Fibroblast of villous mesenchyme (primary cell): ENCODE data around the gene TNNC1. TPM values are rescaled to one million over a fixed set of nuclear protein-coding genes. Genes with fewer than 3 reads are reported as not detected.
A peak's percentile ranks its signal among the peaks of the same experiment; 100 is the strongest.

Source experiments
- DNase-seq: peaks from one replicate; pipeline ENCODE4 v3.0.0-alpha.2; 2010; ENCODE audit warnings: low read depth
- H3K4me3 ChIP-seq: 2 replicates; pipeline ENCODE4 v1.5.1; 2011; ENCODE audit warnings: low read depth, mild to moderate bottlenecking, low read length
- CTCF ChIP-seq: IDR thresholded peaks from 2 replicates; pipeline ENCODE4 v1.5.1; 2012; ENCODE audit warnings: low read depth, mild to moderate bottlenecking, low read length; ENCODE audit not compliant: insufficient read depth
- total RNA-seq: library from RNA; depleted of rRNA; stranded (reverse); fragments of >200 nt; gene quantifications from 2 replicates; pipeline ENCODE4 v1.2.3, GENCODE V29; 2012

The TNNC1 gene
- total RNA-seq: 0.64 and 1.3 TPM in 2 replicates

- no peak for TF ChIP-seq CTCF
- no peak for DNase-seq
Measured at GRCh38 chr3:52453496-52454249, at the start of gene TNNC1. Gene TNNC1, minus strand, starts transcription at chr3:52454041. Its CDS starts 26 bp downstream, at chr3:52454015.

GRCh38 chr3:52502808-52503350 lies 49.0 kb upstream of the TNNC1 start:
- no peak overlapping the region for H3K4me3 ChIP-seq
- no peak for TF ChIP-seq CTCF
- no peak for DNase-seq

More at GRCh38 chr3:52453496-52454249, at the start of gene TNNC1:
- H3K4me3 ChIP-seq: no peak within 1 kb of the TSS

GRCh38 chr3:52502001-52502400 lies 48.2 kb upstream of the TNNC1 start:
- TF ChIP-seq CTCF: no peak
- no peak for DNase-seq
- H3K4me3 ChIP-seq: no peak overlapping the region

GRCh38 chr3:52501046-52501445 lies 47.2 kb upstream of the TNNC1 start:
- DNase-seq: no peak
- TF ChIP-seq CTCF: no peak
- no peak overlapping the region for H3K4me3 ChIP-seq

- TF ChIP-seq CTCF: no peak
- H3K4me3 ChIP-seq: no peak overlapping the region
- peak; percentile 85 for DNase-seq
Measured at GRCh38 chr3:52498137-52499054, 44.6 kb upstream of the TNNC1 start.

- no peak for TF ChIP-seq CTCF
- DNase-seq: peak; percentile 64
- H3K4me3 ChIP-seq: no peak overlapping the region
Measured at GRCh38 chr3:52495777-52496602, 42.1 kb upstream of the TNNC1 start.
